ENCODE data around the gene ESYT3.
"Not testable (repeated sequence)": the region's sequence is repeated elsewhere in the genome, so short reads cannot be mapped to it uniquely, and the experiment has no call there.

ESYT3 gene

DNA sequence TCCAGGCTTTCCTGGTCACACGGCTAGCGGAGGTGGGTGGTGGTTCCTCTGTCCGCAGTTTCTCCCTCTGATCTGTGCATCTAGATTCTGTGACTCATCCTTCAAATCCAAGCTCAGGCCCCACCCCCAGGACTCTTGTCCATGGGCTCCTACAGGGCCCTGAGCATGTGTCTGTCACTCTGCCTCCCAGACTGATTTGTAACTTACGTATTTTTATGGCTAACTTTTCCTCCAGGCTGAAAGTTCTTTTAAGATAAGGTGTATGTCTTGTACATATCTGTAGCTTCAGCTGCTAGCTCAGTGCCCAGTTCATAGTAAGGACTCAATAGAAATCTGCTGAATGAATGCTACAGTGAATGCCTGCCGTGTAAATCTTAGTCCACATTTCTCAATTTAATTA lies 8.0 kb downstream of the ESYT3 start:
- DNase-seq (ENCODE audit: low read depth, low spot score), result no peak

DNA sequence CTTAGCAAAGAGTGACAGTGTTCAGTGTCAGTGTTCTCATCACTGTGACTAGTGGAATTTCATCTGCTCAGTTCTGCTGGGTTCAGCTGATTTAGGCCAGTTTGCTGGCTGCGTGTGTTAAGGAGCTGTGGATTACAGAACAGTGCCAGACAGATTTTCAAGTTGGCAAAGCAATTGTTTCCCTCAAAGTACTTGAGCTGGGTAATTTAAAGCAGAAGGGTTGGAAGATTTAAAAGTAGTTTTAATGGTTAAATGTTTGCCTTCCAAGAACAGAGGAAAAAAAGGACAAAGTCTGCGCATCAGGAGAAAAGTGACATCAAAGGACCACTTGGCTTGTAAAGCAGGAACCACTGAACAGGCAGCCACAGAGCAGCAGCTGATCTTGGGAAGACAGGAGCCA lies 8.7 kb downstream of the ESYT3 start:
- no peak for DNase-seq (ENCODE audit: low read depth, low spot score)

DNA sequence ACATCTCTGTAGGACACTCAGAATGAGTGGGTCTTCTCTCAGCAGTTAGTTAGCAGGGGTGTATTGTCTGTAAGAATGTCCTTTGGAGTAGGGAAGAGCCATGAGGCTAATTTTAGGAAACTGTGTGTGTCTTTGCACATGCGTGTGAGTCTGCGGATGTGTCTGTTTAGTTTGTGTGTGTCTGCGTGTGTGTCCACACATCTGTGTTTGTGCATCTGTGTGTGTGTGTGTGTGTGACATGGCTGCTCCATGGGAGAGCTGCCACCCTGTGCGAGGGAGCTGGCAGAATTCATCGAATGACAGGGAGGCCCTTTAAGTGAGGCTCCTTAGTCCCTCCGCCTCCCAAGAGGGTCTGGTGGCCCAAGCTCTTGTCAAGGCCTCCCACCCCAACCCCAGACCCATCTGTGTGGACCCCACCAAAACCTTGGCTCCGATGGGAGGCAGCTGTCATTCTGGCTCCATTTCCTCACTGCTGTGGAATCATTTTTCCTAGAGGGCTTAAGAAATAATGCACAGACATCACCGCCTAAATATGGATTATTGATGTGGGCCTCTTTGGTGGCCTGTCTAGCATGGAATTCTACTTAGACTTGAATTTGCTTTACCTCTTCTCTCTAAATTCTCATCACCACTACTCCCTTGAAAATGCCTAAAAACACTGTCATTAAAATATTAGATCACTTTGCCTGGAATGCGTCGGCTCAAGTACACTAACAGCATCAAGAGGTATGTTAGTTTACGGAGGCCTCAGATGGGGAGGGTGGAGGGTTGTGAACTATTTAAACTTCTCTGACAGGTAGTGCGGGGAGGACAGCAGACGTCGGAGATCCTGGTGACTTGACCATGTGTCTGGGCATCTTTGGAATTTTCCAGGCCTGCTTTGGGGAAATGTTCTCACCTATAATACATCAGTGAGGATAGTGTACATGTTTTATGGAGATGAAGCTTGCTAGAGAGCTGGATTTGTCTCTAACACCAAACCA lies 9.4 kb downstream of the ESYT3 start:
- no peak for DNase-seq (ENCODE audit: low read depth, low spot score)

DNA sequence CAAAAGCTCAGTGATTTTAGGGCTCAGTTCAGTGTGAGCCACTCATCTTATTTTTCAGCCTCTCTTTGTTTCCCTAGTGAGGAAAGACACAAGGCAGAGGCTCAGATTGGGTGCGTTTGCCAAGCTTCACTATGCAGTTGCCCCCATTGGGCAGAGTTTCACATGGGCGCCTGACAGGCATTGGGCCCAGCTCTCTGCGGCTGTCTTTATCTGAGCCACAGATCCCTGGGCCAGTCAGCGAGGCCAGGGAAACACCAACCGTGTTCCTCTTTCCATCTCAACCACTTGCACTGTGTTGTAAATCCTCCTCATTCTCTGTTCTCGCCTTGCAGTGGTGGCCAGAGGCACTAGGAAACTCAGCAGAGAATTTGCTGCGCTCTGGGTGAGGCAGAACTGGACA lies 10.8 kb downstream of the ESYT3 start:
- no peak for DNase-seq (ENCODE audit: low read depth, low spot score)

DNA sequence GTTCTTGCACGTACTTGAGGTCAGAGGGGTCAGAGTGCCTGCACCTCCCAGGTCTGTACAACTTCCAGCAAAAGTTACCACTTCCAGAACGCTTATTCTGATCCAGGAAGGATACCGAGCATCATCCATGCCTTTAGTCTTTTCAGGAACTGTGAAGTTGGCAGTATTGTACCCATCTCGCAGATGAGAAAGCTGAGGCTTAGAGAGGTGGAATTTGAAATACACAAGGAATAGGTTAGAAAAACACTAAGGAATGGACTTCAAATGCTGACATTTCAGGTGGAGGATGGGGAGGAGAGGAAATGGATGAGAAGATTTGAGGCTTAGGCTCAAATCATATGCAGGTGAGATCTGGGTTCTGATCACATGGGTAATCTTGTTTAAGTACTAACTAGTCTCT lies 11.2 kb downstream of the ESYT3 start:
- DNase-seq (ENCODE audit: low read depth, low spot score), result no peak

DNA sequence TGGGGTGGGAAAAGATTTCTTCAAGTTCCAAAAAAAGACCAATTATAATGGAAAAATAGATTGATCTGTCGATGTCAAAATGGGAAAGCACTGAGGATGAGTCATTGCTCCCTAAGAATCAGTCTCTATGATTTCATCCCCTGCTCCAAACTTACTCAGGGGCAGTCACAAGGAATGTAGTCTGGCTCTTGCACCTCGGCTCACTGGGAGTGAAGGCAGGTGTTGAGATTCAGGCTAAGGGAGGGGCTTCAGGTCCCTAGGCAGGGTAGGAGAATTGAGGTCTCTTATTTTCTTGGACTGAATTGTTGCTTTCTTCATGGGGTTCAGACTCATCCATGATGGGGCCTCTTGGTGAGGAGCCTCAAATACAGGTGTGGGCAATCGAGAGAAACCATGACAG lies 14.2 kb downstream of the ESYT3 start:
- DNase-seq (ENCODE audit: low read depth, low spot score), result no peak

DNA sequence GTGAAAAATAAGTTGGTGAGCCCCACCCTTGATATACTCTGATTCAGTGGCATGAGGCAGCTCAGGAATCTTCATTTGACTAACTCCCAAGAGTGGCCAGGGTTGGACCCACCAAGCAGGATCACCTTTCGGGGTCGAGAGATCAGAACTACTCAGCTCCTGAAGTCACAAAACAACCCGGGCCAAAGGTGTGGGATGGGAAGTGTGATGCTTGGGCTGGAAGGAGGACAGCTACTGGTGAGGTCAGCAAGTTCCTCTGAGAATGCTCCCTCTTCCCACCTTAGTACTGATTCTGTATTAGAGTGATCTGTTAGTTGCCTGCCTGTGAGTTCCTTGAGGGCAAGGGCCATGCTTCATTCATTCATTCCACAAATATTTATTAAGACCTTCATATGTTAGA lies 15.1 kb downstream of the ESYT3 start:
- no peak for DNase-seq (ENCODE audit: low read depth, low spot score)

DNA sequence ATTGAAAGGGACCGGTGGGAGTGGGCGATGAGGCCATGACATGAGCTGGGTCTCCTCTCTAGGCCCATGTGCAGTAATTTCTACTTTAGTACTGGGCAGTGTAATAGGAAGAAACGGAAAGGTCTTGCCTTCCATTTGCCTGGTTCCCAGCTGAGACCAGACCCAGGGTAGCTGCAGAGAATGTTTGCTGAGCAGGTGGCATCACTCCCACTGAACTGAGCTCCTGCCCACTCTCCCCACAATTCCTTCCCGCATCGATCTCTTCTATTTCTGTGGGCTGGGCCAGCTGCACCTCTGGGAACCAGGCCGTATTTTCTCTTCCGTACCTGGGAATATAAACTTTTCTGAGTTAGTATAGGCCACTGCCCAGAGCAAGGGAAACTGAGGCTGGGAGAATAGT lies 15.8 kb downstream of the ESYT3 start:
- DNase-seq (ENCODE audit: low read depth, low spot score), result no peak

DNA sequence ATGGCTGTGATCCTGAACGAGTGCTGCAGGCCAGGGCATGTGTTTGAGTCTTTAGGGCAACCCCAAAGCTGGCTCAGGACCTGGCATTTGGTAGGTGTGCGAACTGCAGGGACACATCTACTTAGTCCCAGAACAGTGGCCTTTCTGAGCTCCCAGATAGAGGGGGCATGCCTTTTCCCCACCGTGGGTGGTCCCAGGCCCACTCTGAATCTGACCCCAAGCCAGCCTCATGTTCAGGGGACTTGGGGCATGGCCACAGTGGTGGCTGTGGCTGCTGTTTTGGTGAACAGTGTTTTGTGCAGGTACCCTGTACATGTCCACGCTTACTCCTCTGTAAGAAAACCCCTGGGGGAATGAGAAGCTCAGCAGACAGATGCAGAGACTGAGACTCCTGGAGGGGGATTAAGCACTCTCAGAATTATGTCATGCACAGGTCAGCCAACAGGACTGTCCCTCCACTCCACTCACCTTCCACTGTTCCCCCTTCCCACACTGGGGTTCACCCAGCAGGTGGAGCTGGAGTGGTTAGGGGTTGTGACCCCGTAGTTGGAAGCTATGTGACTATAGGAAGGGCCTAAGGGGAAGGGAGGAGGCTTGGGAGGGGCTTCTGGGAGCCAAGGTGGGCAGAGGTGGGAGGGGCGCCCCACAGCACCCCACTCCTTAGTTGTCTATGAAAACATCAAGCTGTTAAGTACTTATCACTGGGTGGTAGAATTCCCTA lies 16.4 kb downstream of the ESYT3 start:
- DNase-seq (ENCODE audit: low read depth, low spot score), result no peak

DNA sequence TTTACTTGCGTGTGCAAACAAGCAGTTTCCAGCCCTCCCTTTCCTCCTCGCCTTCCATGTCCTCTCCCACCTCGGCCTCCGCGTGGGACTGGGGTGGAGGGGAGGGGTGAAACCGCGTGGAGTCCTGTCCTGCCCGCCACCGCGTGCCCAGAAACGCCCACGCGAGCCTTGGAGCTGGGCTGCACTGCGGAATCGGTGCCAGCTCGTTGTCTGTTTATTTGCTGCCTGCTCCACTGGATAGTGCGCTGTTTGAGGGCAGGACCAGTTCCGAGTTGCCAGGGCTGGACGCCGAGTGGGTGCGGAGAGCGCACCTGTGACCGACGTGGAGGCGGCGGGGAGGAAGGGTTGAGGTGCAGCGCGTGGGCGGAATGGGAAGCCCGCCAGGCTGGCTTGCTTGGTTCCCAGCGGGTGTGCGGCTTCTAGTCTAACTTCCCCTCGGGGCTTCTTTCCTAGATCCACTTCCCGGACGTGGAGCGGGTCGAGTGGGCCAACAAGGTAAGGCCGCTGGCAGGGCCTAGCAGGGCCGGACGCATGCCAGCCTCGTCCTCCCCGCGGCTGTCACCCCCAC lies 17.3 kb downstream of the ESYT3 start:
- DNase-seq (ENCODE audit: low read depth, low spot score), result no peak

DNA sequence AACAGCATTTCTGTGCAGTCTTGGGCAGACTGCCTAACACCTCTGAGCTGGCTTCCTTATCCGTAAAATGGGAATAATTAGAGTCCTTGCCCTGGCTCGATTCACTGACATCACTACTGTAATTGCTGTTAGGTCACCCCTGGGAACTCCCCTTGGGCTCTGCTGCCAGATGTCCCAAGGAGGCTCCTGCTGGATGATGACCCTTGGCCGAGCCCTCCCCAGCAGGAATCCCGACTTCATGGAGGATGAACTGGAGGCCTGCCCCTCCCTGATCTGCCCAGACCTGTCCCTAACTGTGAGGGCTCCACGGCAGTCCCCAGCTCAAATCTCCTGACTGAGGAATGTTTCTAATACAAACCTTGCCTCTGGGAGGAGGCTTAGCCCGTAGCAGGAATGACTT lies 18.0 kb downstream of the ESYT3 start:
- DNase-seq (ENCODE audit: low read depth, low spot score), result no peak

DNA sequence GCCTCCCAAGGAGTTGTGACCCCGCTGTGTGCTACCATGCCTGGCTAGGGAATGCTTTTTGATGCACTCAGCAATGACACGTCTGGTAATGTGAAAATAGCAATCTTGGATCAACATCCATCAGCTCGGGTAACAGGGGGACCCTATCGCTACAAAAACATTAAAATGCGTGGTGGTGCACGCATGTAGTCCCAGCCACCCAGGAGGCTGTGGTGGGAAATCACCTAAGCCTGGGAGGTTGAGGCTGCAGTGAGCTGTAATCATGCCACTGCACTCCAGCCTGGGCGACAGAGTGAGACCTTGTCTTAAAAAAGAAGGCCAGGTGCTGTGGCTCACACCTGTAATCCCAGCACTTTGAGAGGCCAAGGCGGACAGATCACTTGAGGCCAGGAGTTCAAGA lies 19.5 kb downstream of the ESYT3 start:
- not testable (repeated sequence) for DNase-seq (ENCODE audit: low read depth, low spot score)

DNA sequence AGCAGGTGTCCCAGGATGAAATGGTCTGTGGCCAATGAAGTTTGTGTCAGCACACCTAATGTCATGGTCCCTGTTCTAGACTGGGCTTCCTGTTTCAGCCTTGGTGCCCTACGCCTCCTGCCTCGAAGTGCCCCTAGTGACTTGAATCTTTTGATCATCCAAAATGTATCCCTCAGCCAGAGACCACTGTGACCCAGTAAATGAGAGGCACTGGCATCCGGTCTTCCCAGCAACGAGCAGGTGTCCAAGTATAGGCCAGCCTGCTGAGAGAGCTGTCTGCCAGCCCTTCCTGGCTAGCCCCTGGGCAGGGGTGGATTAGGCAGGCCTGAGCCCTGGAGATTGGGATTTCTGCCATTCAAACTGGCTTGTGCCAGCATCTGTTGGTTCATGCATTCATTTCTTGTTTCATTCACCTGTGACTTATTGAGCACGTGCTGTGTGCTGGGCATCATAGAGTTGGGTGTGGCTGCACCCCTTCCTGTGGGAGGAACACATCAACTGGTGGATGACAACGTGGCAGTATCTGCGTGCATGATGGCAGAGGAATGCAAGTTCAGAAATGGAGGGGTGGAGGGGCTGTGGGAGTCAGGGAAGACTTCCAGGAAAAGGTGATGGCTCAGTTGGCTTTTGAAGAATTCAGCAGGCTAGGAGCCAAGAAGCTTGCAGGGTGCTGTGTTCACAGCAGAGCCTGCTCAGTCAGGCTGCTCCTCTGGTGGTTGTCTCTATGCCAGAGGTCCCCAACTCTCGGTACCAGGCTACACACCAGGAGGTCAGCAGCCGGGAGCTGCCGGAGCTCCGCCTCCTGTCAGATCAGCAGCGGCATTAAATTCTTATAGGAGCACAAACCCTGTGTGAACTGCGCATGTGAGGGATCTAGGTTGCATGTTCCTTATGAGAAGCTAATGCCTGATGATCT lies 21.6 kb downstream of the ESYT3 start:
- no peak for DNase-seq (ENCODE audit: low read depth, low spot score)

DNA sequence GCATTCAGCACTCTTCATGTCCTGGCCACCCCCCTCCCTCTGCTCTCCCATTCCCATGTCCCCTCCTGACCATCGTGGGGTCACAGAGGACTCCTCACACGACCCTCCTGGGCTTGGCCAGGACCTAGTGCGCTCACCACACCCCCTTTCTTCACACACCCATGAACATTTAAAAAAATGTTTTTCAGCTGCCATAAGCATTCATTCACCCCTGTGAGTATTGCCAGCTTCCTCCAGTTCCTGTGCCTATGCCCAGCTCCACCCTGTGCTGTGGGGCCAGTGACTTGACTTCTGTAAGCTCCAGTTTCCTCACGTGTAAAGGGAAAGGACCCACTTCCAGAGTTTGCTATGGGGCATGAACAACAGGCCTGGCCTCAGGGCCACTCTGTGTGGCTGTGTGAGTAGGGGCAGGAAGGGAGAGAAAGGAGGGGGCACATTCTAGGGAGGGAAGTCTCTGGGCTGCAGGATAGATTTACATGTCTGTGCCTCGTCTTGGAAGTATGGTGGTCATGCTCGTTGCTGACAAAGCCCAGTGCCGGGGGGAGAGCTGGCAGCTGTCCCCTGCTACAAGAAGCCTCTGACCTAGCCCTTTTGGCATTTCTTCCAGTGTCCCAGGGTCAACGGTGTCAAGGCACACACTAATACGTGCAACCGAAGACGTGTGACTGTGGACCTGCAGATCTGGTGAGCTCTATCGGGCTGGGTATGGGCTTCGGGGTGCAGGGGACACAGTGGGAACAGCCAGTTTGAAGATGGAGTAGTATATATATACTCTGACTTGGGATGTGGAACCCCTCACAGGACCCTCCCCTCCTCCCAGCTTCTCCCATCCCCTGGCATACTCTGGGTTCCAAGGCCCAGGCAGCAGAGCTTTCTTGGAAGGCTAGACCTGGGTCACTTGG lies 22.8 kb downstream of the ESYT3 start:
- no peak for DNase-seq (ENCODE audit: low read depth, low spot score)

DNA sequence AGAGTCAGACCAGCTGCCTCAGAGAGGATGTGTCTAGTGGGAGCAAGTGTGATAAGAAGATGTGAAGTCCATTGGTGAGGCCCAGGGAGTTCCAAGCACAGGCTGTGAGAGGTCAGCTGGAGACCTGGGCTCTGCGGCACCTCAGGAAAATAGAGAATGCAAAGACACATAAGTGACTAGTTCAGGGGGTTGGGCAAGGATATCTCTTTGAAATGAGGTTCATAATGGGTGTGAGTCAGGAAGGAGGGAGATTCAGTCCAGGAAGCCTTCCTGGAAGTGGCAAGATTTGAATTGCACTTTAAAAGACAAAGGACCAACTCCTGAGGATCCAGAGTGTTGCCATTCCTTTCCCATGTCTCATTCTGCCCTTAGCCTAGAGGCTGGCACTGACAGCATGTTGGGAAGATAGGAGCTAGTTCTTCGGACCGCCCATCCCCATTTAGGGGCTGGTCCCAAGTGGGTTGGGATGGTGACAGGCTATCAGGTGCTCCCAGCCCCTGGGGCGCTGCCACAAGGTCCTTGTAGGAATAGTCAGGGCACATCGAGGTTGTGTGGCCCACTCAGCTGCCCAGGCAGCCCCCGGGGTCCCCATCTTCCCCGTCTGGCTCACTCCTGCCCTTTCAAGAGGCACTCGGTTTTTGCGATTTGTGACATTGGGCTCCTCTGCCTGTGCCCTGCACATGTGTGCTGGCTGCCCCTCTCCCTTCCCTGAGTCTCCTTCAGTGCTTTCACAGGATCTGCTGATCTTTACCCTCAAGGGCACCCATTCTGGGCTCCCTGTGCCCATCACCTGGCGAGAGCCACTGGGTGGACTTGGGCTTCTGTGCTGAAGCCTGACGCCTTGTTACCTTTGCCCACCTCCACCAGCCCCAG lies 23.7 kb downstream of the ESYT3 start:
- no peak for DNase-seq (ENCODE audit: low read depth, low spot score)

DNA sequence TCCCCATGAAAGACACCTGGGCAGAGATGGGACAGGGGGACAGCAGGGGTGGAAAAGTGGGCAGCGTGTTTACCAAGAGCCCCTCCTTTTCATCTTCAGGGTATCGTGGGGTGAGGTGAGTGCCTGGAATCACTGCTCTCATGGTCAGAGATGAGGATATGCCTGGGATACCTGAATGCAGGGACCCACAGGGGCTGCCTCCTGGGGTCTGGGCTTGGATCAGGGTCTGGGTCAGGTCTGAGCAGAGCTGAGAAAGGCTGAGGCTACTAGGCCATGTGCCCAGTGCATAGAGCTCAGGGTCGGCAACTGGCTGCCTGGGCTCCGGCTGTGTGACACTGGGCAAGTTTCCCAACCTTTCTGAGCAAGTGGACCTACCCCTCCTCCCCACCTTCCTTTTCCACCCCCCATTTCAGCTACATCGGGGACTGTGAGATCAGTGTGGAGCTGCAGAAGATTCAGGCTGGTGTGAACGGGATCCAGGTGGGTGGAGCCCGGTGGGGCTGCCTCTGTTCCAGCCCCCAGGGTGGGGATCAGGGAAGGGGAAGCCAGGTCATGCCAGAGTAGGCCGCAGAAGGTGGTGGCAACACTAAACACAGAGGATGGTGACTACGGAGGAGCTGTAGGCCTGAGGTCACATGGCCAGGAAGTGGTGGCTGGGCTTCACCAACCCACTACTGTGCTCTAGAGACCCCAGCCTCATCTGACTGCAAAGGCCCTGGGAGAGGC lies 24.5 kb downstream of the ESYT3 start:
- no peak for DNase-seq (ENCODE audit: low read depth, low spot score)

DNA sequence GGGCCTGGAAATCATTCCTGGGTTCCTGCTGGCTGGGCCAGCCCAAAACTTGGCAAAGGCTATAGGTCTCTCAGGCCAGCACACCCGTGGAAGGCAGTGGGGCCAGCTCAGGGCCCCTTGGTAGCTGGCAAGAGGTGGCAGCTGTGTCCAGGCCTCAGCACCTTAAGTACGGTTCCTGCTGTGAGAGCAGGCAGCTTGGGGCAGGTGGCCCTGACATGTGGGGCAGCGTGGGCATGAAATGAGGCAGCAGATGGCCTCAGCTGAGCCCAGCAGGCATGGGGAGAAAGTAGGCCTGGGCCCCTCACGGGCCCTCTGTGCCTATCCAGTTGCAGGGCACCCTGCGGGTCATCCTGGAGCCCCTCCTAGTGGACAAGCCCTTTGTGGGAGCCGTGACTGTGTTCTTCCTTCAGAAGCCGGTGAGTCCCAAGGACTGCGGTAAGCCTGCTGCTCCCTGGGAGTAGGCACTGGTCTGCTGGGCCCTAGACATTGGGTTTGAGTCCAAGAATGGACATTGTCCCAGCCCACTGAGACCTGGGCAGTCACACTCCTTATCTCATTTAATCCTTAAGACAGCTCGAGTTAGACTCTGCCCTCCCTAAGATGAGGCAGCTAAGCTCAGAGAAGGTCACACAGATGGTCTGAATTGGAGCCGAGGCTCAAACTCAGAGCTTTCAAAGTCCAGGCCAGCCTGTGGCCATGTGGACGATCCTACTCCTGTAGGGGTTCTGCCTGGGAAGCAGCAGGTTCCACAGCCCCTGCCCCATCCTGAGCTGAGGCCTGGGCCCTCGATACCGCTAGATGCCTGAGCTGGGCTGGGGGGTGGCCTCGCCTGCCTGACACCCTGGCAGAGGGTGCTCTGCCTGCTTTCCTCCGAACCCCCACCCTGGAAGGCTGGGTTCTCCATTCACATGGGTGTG lies 25.5 kb downstream of the ESYT3 start:
- DNase-seq (ENCODE audit: low read depth, low spot score), result no peak

Measured in iPS DF 19.7 (cell line).